HUES6 (cell line): ENCODE measurements around the gene BCAS3.

Experiments
- H3K27ac ChIP-seq: 2 replicates; pipeline ENCODE4 v1.7.0; 2013; ENCODE audit warnings: low read depth, mild to moderate bottlenecking, low read length, inconsistent platforms
- H3K27me3 ChIP-seq: 2 replicates; pipeline ENCODE4 v1.6.1; 2013; ENCODE audit warnings: low read length; ENCODE audit not compliant: control insufficient read depth, insufficient read depth
- H3K36me3 ChIP-seq: 2 replicates; pipeline ENCODE4 v1.6.1; 2013; ENCODE audit warnings: low read length; ENCODE audit not compliant: control insufficient read depth, insufficient read depth
- H3K4me1 ChIP-seq: 2 replicates; pipeline ENCODE4 v1.6.1; 2013; ENCODE audit warnings: low read length; ENCODE audit not compliant: control insufficient read depth, insufficient read depth
- H3K4me3 ChIP-seq: 2 replicates; pipeline ENCODE4 v1.5.1; 2013; ENCODE audit warnings: low read depth, low read length
- H3K9ac ChIP-seq: one replicate; pipeline ENCODE4 v1.6.1; 2013; ENCODE audit warnings: mild to moderate bottlenecking, low read length
- H3K9me3 ChIP-seq: 2 replicates; pipeline ENCODE4 v1.6.1; 2013; ENCODE audit warnings: low read depth, low read length; ENCODE audit not compliant: control insufficient read depth, insufficient read depth

Gene BCAS3

DNA sequence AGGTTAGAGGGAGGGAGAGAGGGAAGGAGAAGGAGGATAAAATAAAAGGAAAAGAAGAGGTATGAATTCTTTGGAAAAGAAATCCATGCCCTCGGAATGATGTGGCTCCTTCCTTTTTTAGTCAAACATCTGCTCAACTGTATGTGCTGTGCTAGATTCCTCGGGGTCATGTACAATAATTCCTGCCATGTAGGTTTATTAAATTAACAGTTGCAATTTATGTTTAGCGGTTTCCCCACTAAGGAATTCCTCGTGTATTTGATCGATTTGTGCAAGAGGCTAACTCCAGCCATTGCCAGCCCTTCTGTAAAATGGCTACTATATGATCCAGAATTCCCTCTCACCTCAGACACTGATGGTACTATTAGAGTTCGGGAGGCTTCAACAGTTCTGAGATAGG is 639.0 kb downstream of the BCAS3 start:
- H3K36me3 ChIP-seq, result no peaks in the 10 kb centered on the region
- H3K9ac ChIP-seq, result no peak overlapping the region
- peaks cover 10% of the 10 kb centered on the region for H3K4me1 ChIP-seq
- no peak overlapping the region for H3K27ac ChIP-seq
- H3K9me3 ChIP-seq, result no peaks in the 10 kb centered on the region
- H3K4me3 ChIP-seq, result no peak overlapping the region
- no peaks in the 10 kb centered on the region for H3K27me3 ChIP-seq

- Histone ChIP-seq H3K9ac (no peak overlapping the region), H3K9me3 (no peaks in the 10 kb centered on the region), H3K27me3 (no peaks in the 10 kb centered on the region), H3K36me3 (no peaks in the 10 kb centered on the region), H3K4me1 (peaks cover 10% of the 10 kb centered on the region), H3K4me3 (no peak overlapping the region), H3K27ac (no peak overlapping the region)
Measured at GRCh38 chr17:61317779-61318178, 640.1 kb downstream of the BCAS3 start.

- H3K9ac ChIP-seq, result no peak overlapping the region
- no peak overlapping the region for H3K27ac ChIP-seq
Measured at GRCh38 chr17:61318684-61319098, 641.0 kb downstream of the BCAS3 start.

GRCh38 chr17:61321344-61321743 is 643.7 kb downstream of the BCAS3 start:
- H3K27me3 ChIP-seq, result no peaks in the 10 kb centered on the region

More at GRCh38 chr17:61318684-61319098, 641.0 kb downstream of the BCAS3 start:
- no peaks in the 10 kb centered on the region for H3K27me3 ChIP-seq
- no peaks in the 10 kb centered on the region for H3K9me3 ChIP-seq
- H3K4me3 ChIP-seq, result no peak overlapping the region
- H3K36me3 ChIP-seq, result no peaks in the 10 kb centered on the region
- H3K4me1 ChIP-seq, result peaks cover 19% of the 10 kb centered on the region

DNA sequence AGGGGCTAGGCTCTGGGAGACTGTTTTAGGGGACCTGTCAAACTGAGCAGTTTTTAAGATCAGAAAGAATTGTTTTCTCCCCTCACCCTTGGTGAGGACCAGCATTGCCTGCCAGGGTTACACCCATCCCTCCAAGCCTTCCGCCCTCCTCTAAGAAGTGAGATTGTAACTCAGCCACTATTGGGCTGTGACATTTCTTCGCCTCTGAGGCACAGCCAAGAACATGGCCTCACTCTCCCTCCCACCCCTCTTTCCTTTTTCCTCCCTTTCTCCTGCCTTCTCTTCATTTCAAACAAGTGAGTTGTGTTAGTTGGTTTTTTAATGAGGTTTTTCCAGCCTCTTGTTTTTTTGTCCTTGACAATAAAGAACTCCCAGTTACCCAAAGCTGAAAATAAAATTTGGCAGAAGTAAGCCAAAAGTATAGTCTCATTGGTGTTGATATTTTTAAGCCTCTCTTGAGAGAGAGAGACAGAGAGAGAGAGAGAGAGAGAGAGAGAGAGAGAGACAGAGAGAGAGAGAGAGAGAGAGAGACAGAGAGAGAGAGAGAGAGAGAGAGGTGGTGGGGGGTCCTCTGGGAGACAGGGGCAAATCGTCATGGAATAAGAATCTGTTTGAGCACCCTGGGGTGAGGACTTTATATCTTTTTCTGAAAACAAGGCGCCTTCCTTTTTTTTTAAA is 644.8 kb downstream of the BCAS3 start:
- Histone ChIP-seq H3K4me3 (no peak overlapping the region), H3K36me3 (no peaks in the 10 kb centered on the region), H3K9ac (no peak overlapping the region), H3K4me1 (peaks cover 20% of the 10 kb centered on the region), H3K27me3 (no peaks in the 10 kb centered on the region), H3K9me3 (no peaks in the 10 kb centered on the region), H3K27ac (no peak overlapping the region)

More at GRCh38 chr17:61321344-61321743, 643.7 kb downstream of the BCAS3 start:
- Histone ChIP-seq H3K27ac (no peak overlapping the region), H3K4me3 (no peak overlapping the region), H3K4me1 (peaks cover 20% of the 10 kb centered on the region), H3K9me3 (no peaks in the 10 kb centered on the region), H3K9ac (no peak overlapping the region), H3K36me3 (no peaks in the 10 kb centered on the region)

DNA sequence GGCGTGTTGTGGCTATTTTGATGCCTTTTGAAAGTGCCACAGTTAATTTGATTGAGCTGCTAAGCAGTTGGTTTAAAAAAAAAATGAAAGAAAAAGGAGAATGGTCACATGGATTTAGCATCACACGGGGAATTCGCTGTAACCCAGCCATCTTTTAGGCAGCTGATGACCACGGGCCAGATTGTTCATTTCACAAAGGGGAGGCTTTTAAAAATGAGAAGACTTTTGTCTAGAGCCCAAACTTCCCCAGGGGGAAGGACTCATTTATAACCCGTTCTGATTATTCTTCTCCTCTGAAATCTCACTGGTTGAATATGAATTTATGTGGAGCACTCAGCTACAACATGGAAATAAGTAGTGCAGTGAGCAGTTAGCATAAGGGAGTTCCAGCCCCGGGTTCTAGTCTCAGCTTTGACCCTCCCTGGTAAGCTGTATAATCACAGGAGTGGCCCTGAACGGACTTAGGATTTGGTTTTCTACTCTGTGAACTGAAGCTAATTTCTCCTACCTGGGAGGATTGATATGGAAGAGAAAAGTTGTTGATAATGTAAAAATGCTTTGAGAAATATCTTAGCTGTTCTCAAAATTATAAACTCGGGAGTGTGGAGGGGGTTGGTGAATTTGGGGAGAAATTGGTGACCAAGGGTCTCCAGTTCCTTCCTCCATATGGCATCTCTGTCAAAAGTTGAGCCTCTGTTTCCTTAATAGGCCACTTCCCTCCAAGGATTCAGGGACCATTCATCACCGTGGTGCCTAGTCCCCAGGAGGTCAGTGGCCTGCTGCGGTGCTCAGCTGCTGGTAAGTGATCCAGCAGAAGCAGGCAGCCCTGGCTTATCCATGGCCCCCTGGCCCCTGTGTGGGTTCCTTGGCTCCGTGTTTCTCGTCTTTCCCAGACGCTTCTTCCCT is 645.6 kb downstream of the BCAS3 start:
- Histone ChIP-seq H3K9ac (no peak overlapping the region), H3K36me3 (no peaks in the 10 kb centered on the region), H3K27me3 (no peaks in the 10 kb centered on the region), H3K9me3 (no peaks in the 10 kb centered on the region), H3K4me1 (peaks cover 17% of the 10 kb centered on the region), H3K4me3 (no peak overlapping the region), H3K27ac (no peak overlapping the region)

- peaks cover 17% of the 10 kb centered on the region for H3K4me1 ChIP-seq
- no peak overlapping the region for H3K4me3 ChIP-seq
- H3K27me3 ChIP-seq, result no peaks in the 10 kb centered on the region
- H3K27ac ChIP-seq, result no peak overlapping the region
- no peaks in the 10 kb centered on the region for H3K36me3 ChIP-seq
- H3K9me3 ChIP-seq, result no peaks in the 10 kb centered on the region
- H3K9ac ChIP-seq, result no peak overlapping the region
Measured at GRCh38 chr17:61323909-61324868, 646.5 kb downstream of the BCAS3 start.

- Histone ChIP-seq H3K9me3 (no peaks in the 10 kb centered on the region), H3K27ac (no peak overlapping the region), H3K36me3 (no peaks in the 10 kb centered on the region), H3K4me3 (no peak overlapping the region), H3K27me3 (no peaks in the 10 kb centered on the region; the same call in 1 of the 2 replicates), H3K4me1 (peaks cover 17% of the 10 kb centered on the region), H3K9ac (no peak overlapping the region)
Measured at GRCh38 chr17:61324950-61325349, 647.3 kb downstream of the BCAS3 start.

DNA sequence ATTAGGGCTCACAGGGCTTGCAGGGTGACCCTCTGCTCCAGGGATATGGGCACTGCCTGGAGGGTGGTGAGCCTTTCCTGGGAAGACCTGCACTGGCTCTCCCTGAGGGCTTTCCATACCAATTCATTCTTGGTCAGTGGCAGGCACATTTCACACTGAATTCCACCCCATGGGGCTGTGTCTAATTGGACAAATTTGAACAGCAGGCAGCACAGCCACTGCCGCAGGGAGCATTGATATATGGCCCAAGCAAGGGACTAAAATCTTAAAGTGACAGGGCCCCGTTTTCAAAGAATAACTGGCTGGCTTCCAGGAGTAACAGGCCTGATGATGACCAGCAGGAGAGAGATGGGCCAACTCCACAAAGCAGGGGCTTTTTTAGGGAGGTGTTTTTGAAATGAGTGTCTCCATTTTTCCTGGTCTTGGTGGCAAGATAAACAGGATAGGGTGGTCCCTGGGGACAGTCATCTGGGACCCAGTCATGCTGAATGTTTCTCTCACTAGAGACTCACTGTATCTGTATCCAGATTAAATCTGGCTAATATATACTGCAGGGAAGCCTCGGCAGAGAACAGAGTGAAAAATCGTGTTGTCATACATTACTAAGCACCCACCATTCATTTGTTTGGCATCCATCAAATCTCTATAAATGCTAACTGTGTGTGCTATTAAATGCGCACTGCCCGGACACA is 647.9 kb downstream of the BCAS3 start:
- no peak overlapping the region for H3K4me3 ChIP-seq
- no peak overlapping the region for H3K9ac ChIP-seq
- no peaks in the 10 kb centered on the region; the same call in 1 of the 2 replicates for H3K27me3 ChIP-seq
- no peaks in the 10 kb centered on the region for H3K9me3 ChIP-seq
- no peak overlapping the region for H3K27ac ChIP-seq
- no peaks in the 10 kb centered on the region for H3K36me3 ChIP-seq
- H3K4me1 ChIP-seq, result peaks cover 17% of the 10 kb centered on the region

DNA sequence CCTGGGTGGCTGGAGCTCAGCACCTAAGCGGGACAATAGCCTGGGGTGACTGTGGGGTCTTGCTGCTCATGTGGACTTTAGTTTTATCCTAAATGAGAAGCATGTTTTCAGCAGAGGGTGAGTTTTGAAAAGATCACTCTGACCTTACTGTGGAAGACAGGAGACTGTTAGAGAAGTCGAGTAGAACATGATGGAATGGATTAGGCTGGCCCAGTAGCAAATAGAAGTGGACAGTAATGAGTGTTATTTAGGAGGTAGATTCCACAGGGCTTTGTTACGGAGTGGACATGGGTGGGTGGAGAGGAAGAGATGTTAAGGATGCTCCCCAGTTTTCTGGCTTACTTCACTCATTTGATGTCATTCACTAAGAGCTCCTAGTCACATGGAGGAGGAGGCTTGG is 648.7 kb downstream of the BCAS3 start:
- Histone ChIP-seq H3K27ac (no peak overlapping the region), H3K4me1 (peaks cover 16% of the 10 kb centered on the region), H3K4me3 (no peak overlapping the region), H3K36me3 (no peaks in the 10 kb centered on the region), H3K27me3 (no peaks in the 10 kb centered on the region; the same call in 1 of the 2 replicates), H3K9ac (no peak overlapping the region), H3K9me3 (no peaks in the 10 kb centered on the region)
